LNCaP clone FGC (cell line): ENCODE results near the gene GALNS.

Experiments
- DNase-seq: peaks from one replicate; pipeline ENCODE4 v3.0.0-alpha.2; 2011; ENCODE audit warnings: low read depth
- H3K4me3 ChIP-seq: 2 replicates; pipeline ENCODE4 v1.5.1; 2011; ENCODE audit warnings: mild to moderate bottlenecking, low read depth, low read length, control low read depth
- TF ChIP-seq, protein P1 (sequence below): IDR thresholded peaks from 2 replicates; pipeline ENCODE4 v1.5.1; 2012; ENCODE audit warnings: mild to moderate bottlenecking; ENCODE audit not compliant: control insufficient read depth, insufficient read depth; ENCODE audit errors: extremely low read depth

Gene GALNS

DNA sequence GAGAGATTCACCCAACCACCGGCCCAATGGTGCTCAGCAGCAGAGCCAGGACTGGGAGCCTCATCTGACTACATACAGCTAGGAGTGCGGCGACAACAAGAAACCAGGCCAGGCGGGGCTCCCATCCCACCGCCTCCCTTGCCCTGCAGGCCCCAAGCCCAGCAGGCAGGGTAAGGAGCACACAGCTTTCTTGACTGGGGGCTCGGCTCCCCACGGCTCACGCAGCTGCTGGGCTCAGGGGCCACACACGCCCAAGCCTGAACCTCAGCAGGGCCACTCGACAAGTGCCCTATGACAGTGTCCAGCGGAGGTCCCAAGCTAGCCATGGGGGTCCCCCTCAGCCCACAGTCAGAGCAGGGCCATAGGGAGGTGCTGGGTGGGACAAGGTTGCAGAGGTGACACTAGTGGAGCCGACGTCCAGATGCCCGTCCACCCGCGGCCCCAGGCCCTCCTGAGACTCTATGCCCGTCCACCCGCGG, 85.4 kb downstream of the GALNS start:
- TF ChIP-seq, protein P1, sequence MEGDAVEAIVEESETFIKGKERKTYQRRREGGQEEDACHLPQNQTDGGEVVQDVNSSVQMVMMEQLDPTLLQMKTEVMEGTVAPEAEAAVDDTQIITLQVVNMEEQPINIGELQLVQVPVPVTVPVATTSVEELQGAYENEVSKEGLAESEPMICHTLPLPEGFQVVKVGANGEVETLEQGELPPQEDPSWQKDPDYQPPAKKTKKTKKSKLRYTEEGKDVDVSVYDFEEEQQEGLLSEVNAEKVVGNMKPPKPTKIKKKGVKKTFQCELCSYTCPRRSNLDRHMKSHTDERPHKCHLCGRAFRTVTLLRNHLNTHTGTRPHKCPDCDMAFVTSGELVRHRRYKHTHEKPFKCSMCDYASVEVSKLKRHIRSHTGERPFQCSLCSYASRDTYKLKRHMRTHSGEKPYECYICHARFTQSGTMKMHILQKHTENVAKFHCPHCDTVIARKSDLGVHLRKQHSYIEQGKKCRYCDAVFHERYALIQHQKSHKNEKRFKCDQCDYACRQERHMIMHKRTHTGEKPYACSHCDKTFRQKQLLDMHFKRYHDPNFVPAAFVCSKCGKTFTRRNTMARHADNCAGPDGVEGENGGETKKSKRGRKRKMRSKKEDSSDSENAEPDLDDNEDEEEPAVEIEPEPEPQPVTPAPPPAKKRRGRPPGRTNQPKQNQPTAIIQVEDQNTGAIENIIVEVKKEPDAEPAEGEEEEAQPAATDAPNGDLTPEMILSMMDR, result no peak
- DNase-seq, result no peak
- peak overlapping the region; percentile 53 for H3K4me3 ChIP-seq

DNA sequence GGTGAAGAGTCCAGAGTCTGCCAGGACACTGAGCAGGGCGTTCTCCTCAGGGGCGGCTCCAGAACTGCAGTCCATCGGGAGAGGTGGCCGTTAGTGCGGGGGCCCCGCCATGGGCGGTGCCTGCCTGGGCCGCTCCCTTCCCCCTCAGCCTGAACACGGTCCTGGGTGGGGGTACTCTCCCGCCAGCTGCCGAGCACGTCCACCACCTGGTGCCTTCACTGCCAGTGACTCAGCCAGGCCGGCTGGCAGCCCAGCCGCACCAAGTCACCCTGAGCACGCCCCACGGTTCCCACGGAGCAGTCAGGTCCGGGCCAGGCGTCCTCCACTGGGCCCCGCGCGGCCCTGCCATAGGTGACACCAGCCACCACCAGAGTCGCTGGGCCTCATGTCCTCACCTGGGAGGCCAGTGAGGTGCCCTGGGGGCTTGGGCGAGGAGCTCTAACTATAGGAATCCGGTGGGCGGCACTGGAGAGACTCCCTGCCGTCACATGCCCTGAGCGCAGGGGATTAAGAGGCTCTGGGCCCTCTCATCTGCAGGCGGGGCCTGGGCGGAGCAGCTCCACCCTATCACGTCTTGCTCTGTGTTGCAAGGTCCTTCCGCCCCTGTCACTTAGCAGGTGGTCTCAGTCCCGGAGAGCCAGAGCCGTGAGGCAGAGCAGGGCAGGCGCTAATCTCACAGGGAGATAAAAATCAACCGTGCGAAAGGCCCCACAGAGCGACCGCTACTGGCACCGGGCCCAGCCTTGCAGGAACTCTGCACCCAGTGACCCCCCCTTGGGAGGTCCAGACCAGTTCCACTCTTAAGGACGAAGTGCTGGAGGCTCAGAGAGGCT, 86.1 kb downstream of the GALNS start:
- H3K4me3 ChIP-seq, result peak overlapping the region; percentile 53
- TF ChIP-seq, protein P1, result no peak
- DNase-seq, result no peak

DNA sequence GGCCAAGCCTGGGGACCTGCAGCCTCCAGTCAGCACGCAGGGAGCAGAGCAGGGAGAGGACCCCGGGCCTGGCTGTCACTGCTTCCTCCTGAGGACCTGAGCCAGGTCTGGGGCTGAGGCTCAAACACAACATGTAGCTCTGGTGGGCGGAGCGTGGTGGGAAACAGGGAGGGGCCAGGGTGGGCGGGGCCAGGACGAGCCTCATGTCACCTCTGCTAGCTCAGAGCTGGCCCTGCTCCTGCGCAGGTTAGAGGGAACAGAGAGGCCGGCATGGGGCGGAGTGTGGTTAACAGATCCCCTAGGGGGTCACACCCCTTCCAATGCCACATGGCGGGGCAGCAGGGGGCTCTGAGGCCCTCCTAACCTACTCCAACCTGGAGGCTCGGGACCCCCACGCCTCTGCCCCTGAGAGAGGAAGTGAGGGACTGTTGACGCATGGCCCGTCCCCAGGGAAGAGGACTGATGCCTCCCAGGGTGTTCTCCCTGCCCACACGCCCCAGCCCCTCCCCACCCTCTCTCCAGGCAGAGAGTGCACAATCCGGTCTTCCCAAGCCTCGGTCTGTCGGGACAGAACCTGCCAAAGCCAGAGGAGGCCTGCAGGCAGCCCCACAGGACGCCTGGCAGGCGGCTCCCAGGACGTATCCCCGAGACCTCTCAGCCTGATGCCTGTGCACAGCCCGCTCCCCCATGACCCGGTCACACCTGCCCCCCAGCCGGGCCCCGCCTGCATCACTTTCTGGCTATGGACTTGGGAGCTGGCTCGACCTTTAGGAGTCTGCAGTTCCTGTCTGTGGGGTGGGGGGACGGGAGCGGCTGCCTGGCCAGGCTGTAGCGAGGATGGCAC, 86.9 kb downstream of the GALNS start:
- peak overlapping the region; percentile 53 for H3K4me3 ChIP-seq
- peak; percentile 85 for DNase-seq

DNA sequence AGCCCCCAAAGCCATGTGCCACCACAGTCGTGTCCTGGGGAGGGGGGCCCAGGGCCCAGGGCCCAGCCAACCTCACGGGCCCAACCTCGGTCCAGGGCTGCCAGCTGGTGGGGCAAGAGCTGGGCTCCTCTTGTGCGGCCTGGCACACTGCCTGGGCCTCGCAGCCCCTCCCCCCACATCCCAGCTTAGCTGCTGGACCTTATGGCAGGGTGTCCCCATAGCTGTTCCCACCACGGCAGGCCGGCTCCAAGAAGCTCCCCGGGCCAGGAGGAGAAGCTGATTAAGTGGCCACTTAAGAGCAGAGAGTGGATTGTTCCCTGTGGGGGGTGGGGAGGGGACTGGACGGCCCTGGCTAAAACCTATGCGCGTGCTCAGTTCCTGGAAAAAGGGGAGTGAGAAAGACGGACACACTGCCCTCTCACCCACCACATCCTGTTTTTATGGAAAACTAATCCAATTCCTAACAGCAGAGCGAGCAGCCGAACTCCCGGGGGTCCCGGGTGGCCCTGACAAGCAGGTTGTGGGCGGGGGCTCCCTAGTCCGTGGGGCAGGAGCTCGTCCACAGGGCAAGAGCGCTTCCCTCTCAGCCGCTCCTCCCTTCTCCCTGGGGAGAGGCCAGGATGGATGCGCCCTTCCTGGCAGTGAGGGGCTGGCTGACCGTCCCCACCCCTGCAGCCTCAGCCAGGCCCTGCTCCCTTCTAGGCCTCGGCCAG, 88.5 kb downstream of the GALNS start:
- no peak for DNase-seq
- TF ChIP-seq, protein P1, result no peak
- peak overlapping the region; percentile 48 for H3K4me3 ChIP-seq

More for the DNA sequence above, 86.9 kb downstream of the GALNS start:
- TF ChIP-seq, protein P1, result no peak

DNA sequence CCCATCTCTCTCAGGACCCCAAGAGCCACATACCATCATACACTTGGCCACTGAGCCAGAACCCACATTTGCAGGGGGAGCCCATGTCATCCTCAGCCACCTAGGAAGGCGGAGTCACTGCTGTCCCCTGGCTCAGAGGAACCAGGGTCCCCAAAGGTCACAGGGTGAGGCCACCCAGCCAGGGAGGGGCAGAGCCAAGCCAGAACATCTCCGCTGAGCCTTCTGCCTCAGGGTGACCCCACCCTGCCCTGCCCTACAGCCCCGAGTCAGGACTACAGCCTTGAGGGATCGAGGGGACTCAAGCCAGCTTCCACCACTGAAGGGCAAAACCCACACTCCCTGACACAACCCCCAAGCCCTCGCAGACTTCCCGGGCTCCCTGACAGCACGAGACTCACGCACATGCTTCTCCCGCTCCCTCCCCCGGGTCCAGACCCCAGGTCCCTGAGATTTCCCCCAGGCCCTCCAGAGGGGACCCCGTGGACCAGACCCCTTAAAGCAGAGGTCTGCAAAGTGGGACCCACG, 89.1 kb downstream of the GALNS start:
- no peak for DNase-seq
- TF ChIP-seq, protein P1, result no peak
- peak overlapping the region; percentile 48 for H3K4me3 ChIP-seq

DNA sequence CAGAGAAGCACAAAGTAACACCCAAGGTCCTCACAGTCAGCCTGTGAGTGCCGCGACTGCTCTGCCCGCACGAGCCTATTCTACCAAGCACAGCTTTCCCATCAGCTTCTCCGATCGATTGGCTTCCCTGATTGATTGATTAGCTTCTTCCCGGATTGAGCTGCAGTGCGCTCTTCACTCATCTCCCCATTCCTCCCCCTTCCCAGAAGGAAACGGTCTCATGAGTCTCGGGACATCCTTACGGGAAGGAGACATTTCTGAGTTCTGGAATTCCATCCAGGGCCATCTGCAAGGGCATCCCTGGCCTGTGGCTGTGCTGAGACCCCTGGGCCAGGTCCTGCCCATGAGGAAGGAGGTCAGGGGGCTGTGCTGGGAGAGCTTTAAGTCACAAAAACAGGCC, 89.8 kb downstream of the GALNS start:
- DNase-seq, result no peak
- no peak overlapping the region for H3K4me3 ChIP-seq
- TF ChIP-seq, protein P1, result no peak
